Suppressor macrophage treated with lipopolysaccharide for 4 hours (primary cell): ENCODE measurements around the gene MED1.
A peak's percentile ranks its signal among the peaks of the same experiment; 100 is the strongest.
"Not testable (repeated sequence)": the region's sequence is repeated elsewhere in the genome, so short reads cannot be mapped to it uniquely, and the experiment has no call there.

Experiments
- DNase-seq: peaks from one replicate; pipeline ENCODE4 v3.0.0-alpha.2; 2020

Gene MED1

DNA sequence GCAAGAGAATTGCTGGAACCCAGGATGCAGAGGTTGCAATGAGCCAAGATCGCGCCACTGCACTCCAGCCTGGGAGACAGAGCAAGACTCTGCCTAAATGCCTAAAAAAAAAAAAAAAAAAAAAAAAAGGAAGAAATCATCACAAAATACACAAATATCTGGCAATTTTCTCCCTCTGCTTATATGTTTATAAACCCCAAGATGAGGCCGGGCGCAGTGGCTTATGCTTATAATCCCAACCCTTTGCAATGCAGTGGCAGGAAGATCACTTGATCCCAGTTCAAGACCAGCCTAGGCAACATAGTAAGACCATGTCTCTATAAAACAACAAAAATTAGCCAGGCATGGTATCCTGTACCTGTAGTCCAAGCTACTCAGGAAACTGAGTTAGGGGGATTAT is 21.5 kb downstream of the MED1 start:
- no peak for DNase-seq

DNA sequence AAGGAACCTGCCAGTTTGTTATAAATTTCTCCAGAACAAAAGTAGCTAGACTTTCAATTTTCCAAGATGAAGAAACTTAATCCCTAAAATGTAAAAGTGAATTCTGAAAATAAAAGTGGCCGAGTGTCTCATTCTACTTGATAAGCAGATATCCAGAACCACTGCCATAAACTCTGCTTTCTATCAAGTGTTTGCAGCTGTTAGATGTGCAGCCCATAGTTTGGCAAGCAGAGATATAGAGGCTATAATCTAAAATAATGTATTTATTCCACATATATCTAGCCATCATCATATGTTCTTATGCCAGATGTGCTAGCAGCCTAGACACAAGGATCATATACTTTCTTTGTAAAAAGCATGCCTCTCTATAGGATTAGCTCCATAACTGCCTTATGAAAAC is 34.9 kb downstream of the MED1 start:
- no peak for DNase-seq

DNA sequence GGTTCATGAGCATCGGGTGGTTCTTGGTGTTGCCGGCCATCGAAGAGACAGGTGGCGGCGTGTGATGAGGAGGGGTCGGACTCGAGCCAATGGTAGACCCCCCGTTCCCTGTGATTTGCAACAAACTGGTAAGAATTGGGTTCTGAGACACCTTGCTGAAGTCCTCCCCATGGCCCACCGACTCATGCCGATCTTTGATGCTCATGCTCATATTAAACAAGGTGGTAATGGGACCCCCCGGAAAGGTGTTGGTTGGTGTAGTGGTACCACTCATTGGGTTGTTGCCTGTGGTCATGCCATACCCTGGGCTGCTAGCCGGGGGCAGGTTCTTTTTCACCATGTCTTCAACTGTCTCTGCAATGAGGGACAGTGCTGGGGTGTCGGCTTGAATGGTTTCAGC is 40.8 kb downstream of the MED1 start:
- DNase-seq = no peak

DNA sequence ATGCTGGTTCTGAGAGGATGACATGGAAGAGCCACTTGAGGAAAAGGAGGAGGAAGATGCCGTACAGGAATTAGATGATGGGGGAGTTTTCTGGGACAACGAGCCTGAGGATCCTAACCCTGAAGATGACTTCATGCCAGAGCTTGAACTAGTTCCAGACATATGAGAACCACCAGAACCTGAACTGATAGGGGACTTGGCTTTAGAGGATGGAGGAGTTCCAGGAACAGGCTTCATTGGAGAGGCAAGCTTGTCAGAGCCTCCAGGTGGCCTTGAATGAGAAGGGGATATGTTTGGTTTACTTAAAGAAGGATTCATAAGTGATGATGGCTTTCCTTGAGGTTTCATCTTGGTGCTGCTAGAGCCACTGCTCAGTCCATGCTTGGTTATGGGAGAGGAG is 42.7 kb downstream of the MED1 start:
- DNase-seq = no peak

- no peak for DNase-seq
Measured at GRCh38 chr17:39406951-39407350, 44.1 kb downstream of the MED1 start.

GRCh38 chr17:39405436-39405835 is 45.6 kb downstream of the MED1 start:
- DNase-seq = no peak

- peak; percentile 79 for DNase-seq
Measured at GRCh38 chr17:39404542-39405378, 46.3 kb downstream of the MED1 start.

DNA sequence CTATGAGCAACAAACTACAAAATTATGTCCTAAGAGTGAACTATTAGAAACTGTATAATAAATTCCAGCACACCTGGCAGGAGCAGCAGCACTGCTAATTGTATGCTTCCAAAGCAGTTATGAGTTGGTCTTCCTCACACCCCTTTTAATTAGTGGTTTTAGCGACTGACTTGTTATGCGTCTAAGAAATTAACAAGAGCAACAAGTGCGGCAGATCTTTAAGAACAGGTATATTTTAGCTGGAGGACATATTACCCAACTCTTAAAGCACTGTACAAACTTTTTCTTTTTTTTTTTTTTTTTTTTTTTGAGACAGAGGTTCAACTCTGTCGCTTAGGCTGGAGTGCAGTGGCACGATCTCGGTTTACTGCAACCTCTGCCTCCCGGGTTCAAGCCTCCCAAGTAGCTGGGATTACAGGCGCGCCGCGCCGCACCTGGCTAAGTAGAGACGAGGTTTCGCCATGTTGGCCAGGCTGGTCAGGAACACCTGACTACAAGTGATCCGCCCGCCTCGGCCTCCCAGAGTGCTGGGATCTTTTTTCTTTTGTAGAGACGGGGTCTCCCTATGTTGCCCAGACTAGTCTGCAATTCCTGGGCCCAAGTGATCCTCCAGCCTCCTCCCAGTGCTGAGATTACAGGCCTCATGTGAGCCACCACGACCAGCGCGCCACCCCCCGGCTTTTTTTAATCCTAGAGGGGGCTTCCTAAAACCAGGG is 48.0 kb downstream of the MED1 start:
- no peak for DNase-seq

DNA sequence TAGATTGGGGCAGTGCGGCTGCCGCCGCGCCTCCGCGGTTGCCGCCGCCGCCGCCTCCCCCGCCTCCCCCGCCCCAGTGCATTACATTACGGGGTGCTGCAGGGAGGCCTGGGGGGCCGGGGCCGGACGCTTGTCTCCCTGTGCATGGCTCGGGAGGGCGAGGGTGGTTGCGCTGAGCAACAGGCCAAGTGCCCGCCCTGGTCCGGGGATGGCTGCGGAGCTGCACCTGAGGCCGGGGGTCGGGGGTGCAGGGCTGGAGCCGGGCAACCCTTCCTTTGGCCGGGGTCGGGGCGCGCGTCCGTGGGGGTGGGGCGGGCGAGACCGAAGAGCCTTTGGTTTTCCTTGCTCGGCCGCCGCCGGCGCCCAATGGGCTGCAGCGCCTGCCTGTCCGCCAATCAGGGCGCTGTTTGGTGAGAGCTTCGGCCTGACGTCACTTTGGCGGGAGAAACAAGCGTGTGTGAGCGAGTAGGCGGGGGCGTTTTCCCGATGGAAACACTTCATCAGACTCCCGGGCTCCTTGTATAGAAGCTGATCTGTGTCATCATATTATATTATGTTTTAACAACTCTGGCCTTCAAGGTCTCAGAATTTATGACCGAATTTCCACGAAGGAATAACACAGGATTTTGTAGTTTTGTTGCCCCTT is 48.7 kb downstream of the MED1 start:
- peak; percentile 94 for DNase-seq

DNA sequence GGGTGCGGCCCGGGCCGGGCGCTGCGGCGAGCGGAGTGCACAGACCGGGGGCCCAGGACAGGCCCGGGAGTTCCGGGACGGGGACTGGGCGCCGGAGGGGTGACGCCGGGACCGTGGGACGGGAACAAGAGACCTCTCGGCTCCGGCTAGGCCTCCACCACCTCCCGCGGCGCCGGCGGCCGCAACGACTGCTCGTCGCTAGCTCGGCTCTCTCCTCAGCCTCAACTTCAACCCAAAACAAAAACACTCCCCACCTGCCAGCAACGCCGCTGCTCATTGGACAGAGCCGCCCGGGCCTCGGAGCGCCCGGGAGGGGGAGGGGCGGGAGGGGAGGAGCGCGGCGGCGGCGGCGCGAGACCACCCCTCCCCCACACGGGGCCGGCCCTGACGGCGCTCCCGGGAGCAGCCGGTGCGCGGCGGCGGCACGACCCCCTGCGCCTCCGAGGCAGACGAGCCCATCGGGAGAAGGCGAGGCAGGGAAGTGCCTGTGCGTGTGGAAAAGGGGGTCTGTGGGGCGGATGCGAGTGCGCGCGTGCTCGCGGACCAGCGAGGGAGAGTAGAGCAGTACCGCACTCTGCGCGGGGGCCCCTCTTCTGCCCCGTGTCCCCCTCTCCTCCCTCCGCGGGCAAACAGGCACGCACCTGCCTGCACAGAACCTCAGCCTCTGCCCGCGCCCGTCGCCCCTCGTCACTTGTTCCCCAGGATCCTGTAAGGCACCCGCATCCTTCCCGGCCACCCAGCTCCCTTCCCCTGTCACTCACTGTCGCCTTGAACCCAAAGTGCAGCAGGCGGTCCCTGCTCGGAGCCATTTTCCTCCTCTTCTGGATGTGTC is 49.4 kb downstream of the MED1 start, which contains the start of gene FBXL20:
Gene FBXL20 (minus strand): TSS at position 215 of the 832 bp plus-strand sequence. CDS start 224 bp downstream, outside the sequence.
- DNase-seq = peak; percentile 95

- peak; percentile 20 for DNase-seq
Measured at GRCh38 chr17:39400547-39401411, 50.3 kb downstream of the MED1 start.

- no peak for DNase-seq
Measured at GRCh38 chr17:39399791-39400190, 51.3 kb downstream of the MED1 start.

- DNase-seq = peak; percentile 21
Measured at GRCh38 chr17:39393736-39394135, 57.3 kb downstream of the MED1 start.

- DNase-seq = no peak
Measured at GRCh38 chr17:39391448-39391847, 59.6 kb downstream of the MED1 start.

- DNase-seq = no peak
Measured at GRCh38 chr17:39385040-39385439, 66.0 kb downstream of the MED1 start.

- DNase-seq = no peak
Measured at GRCh38 chr17:39380144-39380543, 70.9 kb downstream of the MED1 start.

DNA sequence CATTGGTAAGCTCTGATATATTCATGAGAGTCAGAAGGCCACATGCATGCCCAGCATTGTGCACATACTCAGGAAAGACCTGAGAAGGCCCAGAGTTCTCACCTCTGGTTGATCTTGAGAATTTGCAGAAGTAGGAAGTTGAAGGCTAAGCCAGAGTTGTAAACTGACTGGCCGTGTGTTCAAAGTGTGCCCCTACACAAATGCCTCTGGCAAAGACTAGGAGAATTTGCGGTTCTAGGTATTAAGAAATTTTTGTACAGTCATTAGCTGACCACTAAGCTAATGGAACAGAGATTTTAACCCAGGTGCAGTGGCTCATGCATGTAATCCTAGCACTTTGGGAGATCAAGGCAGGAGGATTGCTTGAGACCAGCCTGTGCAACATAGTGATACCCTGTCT is 74.6 kb downstream of the MED1 start:
- no peak for DNase-seq

DNA sequence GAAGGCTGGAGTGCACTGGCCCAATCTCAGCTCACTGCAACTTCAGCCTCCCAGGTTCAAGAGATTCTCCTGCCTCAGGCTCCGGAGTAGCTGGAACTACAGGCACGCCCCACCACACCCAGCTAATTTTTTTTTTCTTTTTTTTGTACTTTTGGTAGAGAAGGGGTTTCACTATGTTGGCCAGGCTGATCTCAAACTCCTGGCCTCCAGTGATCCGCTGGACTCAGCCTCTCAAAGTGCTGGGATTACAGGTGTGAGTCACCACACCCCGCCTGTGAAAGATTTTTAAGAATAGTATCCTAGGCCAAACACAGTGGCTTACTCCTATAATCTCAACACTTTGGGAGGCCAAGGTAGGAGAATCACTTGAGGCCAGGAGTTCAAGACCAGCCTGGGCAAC is 83.3 kb downstream of the MED1 start:
- not testable (repeated sequence) for DNase-seq

DNA sequence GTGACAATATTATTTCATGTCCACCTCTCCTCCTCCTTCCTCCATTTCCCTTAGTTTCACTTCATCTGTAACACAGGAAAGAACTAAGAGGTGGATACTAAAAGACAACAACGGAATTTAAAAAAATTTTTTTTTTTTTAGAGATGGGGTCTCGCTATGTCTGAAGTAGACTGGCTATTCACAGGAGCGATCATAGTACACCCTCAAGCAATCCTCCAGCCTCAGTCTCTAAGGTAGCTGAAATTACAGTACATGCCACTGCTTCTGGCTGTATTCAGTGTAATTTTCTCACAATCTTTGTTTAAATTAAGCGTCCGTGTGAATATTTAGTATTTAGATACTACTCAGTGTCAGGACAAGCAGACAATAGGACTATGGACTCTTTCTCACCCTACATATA is 85.2 kb downstream of the MED1 start:
- no peak for DNase-seq

DNA sequence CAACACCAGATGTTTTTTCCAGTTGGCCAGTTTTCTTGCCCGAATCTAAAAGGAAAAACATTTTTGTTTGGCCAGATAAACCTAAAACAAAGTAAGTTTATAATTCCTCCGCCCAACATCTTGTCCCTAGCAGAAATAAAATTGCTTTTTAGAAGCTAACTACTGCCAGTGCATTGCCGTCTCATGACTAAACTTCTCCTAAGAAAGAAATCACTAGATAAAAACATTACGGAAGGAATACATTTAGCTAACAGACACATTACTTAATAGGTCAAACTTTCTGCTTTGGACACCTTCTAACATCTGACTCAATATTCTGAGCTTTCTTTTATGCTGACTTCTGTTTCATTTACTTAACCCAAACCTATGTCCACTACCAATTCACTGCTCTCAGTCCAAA is 85.8 kb downstream of the MED1 start:
- peak; percentile 69 for DNase-seq

- DNase-seq = peak; percentile 66
Measured at GRCh38 chr17:39364236-39365025, 86.6 kb downstream of the MED1 start.
